Lung (tissue), 12 donors: ENCODE data around the gene AXIN2. TPM values are rescaled to one million over a fixed set of nuclear protein-coding genes. Genes with fewer than 3 reads are reported as not detected.

Experiments
- ATAC-seq: fragments of 200-7000 bp; cut with Tn5 transposase; one replicate; pipeline ENCODE4 v1.9.1; 2020; ENCODE audit warnings: moderate number of reproducible peaks; ENCODE audit not compliant: insufficient read depth, low FRiP score
- DNase-seq, 3 donors: peaks; one replicate each; pipeline ENCODE4 v3.0.0-alpha.2; 2013 to 2017
- H3K27ac ChIP-seq, 2 donors: one replicate each; pipeline ENCODE4 v1.5.1; 2013; ENCODE audit warnings: mild to moderate bottlenecking in 2 of 2, moderate library complexity in 2 of 2, control low read depth in 1 of 2, inconsistent platforms in 1 of 2, low read depth in 1 of 2, low read length in 1 of 2
- H3K27me3 ChIP-seq, 3 donors: one replicate each; pipeline ENCODE4 v1.5.1; 2013; ENCODE audit warnings: low read length in 2 of 3; ENCODE audit not compliant: control insufficient read depth in 3 of 3, insufficient read depth in 3 of 3
- H3K36me3 ChIP-seq, 4 donors: one replicate each; pipeline ENCODE4 v1.5.1; 2013; ENCODE audit warnings: low read length in 4 of 4, mild to moderate bottlenecking in 1 of 4, moderate library complexity in 1 of 4; ENCODE audit not compliant: control insufficient read depth in 4 of 4, insufficient read depth in 4 of 4
- H3K4me1 ChIP-seq, 5 donors: one replicate each; pipeline ENCODE4 v1.5.1; 2013; ENCODE audit warnings: low read length in 5 of 5, mild to moderate bottlenecking in 2 of 5, moderate library complexity in 1 of 5; ENCODE audit not compliant: control insufficient read depth in 5 of 5, insufficient read depth in 5 of 5
- H3K4me3 ChIP-seq: one replicate; pipeline ENCODE4 v1.5.1; 2013; ENCODE audit warnings: mild to moderate bottlenecking, control low read depth, moderate library complexity
- H3K9ac ChIP-seq, 2 donors: one replicate each; pipeline ENCODE4 v1.5.1; 2013; ENCODE audit warnings: low read length in 2 of 2, control low read depth in 1 of 2; ENCODE audit not compliant: insufficient read depth in 1 of 2
- H3K9me3 ChIP-seq, 4 donors: one replicate each; pipeline ENCODE4 v1.5.1; 2013; ENCODE audit warnings: low read length in 3 of 4, mild to moderate bottlenecking in 1 of 4, moderate library complexity in 1 of 4; ENCODE audit not compliant: control insufficient read depth in 4 of 4, insufficient read depth in 3 of 4
- WGBS, 2 donors: extraction: QIAGEN DNeasy Blood & Tissue Kit; methylation state at CpG; one replicate each; pipeline ENCODE4 v1.1.7; 2013; 5-methylcytosine and 5-hydroxymethylcytosine counted together
- polyA plus RNA-seq, 2 donors: library from polyadenylated mRNA; stranded (reverse); fragments of 200-250 nt; gene quantifications; one replicate each; pipeline ENCODE4 v1.2.1, GENCODE V29; 2013
- total RNA-seq, 2 donors: library from RNA; depleted of rRNA in 1 of 2; stranded (reverse); fragments of >200 nt in 1 of 2; gene quantifications; one replicate each; pipeline ENCODE4 v1.2.1, GENCODE V29; 2014 to 2021
- TF ChIP-seq, protein P1 (sequence below): IDR thresholded peaks from 2 replicates; pipeline ENCODE4 v1.5.1; 2012; ENCODE audit warnings: mild to moderate bottlenecking; ENCODE audit errors: control extremely low read depth, extremely low read depth
- donor health status: control.
- donor health status: control.
- donor health status: Bipolar disorder and iron deficiency.
- donor health status: healthy.
- donor health status: DM: yes; HTN: yes; CAD: no.

AXIN2 gene
- total and polyA plus RNA-seq, 4 donors: 13.0 to 127 (median 36.8) TPM

- WGBS, 2 donors: 44 to 47% methylated on average over 4 of the region's 4 CpGs
- Histone ChIP-seq H3K27me3 (no peaks in the 10 kb centered on the region), H3K4me3 (no peak overlapping the region), H3K9me3 (peaks cover 0 to 1% (median 0%) of the 10 kb centered on the region in 4 donors), H3K36me3 (no peaks in the 10 kb centered on the region), H3K27ac (no peak overlapping the region), H3K9ac (no peak overlapping the region), H3K4me1 (peaks cover 0 to 4% (median 0%) of the 10 kb centered on the region in 5 donors)
- no peak for DNase-seq
- ATAC-seq: no peak
- TF ChIP-seq, protein P1, sequence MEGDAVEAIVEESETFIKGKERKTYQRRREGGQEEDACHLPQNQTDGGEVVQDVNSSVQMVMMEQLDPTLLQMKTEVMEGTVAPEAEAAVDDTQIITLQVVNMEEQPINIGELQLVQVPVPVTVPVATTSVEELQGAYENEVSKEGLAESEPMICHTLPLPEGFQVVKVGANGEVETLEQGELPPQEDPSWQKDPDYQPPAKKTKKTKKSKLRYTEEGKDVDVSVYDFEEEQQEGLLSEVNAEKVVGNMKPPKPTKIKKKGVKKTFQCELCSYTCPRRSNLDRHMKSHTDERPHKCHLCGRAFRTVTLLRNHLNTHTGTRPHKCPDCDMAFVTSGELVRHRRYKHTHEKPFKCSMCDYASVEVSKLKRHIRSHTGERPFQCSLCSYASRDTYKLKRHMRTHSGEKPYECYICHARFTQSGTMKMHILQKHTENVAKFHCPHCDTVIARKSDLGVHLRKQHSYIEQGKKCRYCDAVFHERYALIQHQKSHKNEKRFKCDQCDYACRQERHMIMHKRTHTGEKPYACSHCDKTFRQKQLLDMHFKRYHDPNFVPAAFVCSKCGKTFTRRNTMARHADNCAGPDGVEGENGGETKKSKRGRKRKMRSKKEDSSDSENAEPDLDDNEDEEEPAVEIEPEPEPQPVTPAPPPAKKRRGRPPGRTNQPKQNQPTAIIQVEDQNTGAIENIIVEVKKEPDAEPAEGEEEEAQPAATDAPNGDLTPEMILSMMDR: no peak
Observed at GRCh38 chr17:65604070-65604469, 42.6 kb upstream of the AXIN2 start.

DNA sequence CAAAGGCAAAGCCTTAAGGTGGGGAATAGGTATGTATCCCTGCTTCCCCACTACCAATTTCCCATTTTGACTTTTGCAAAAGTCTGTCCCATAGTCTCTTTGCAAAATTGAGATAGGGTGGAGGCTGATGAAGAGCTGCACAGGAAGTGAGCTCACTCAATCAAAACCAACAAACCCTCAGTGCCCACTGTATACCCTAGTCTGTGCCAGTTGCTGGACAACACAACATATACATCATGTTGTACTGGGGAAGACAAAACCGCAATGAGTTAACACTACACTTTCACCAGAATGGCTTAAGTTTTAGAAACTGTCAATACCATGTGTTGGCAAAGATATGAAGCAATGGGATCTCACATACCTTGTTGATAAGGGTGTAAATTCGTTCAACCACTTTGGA is 40.4 kb upstream of the AXIN2 start:
- TF ChIP-seq, protein P1: no peak
- no peak for ATAC-seq
- no peak overlapping the region for H3K27ac ChIP-seq
- H3K4me1 ChIP-seq: peaks cover 0 to 2% (median 0%) of the 10 kb centered on the region in 5 donors
- WGBS, 2 donors: 87 to 89% methylated on average over 2 of the region's 2 CpGs
- no peaks in the 10 kb centered on the region for H3K36me3 ChIP-seq
- no peak overlapping the region for H3K4me3 ChIP-seq
- DNase-seq: no peak
- no peaks in the 10 kb centered on the region for H3K27me3 ChIP-seq
- no peaks in the 10 kb centered on the region for H3K9me3 ChIP-seq
- no peak overlapping the region for H3K9ac ChIP-seq

DNA sequence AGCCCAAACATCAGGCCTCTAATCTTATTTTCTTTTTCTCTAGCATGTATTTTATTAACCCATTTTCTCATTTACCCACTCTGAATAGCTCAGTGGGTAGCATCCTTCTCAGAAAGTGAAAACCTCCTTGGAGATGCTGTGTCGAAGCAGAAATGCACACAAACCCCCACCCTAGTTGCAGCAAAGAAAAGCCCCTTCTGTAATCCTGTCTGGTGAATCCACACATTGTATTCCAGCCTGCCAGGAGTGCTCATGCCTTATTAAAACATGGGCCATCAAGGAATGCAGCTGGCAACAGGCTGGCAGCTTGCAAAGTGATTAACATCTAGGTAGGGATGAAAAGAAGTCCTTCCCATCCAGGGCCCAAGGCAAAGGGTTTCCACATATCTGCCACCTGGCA is 39.7 kb upstream of the AXIN2 start:
- no peaks in the 10 kb centered on the region for H3K36me3 ChIP-seq
- no peak overlapping the region for H3K9ac ChIP-seq
- peaks cover 0 to 2% (median 0%) of the 10 kb centered on the region in 5 donors for H3K4me1 ChIP-seq
- ATAC-seq: no peak
- no peaks in the 10 kb centered on the region for H3K9me3 ChIP-seq
- 88 to 97% methylated on average over 1 of the region's 1 CpG for WGBS, 2 donors
- H3K27ac ChIP-seq: no peak overlapping the region
- H3K4me3 ChIP-seq: no peak overlapping the region
- no peaks in the 10 kb centered on the region for H3K27me3 ChIP-seq
- TF ChIP-seq, protein P1: no peak
- DNase-seq: no peak

DNA sequence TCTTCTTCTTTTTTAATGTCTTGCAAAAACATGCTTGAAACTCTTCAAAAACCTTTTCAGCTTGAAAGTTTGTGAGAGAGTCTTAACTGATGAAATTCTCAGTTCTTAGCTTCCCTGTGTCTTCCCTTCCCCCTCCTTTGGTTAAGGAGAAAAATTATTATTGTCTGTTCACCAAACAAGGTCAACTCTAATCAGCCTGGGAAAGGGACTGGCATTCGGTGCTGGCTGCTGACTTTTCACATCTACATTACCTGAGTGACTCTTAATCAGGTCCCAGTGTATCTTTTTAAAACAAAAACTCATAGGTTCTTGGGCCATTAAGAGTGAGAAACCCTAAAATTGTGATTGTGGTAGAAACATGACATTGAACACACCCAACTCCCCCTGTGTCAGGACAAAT is 39.1 kb upstream of the AXIN2 start:
- Histone ChIP-seq H3K27me3 (no peaks in the 10 kb centered on the region), H3K9me3 (no peaks in the 10 kb centered on the region), H3K4me3 (no peak overlapping the region), H3K4me1 (peaks cover 0 to 2% (median 0%) of the 10 kb centered on the region in 5 donors), H3K27ac (no peak overlapping the region), H3K9ac (no peak overlapping the region), H3K36me3 (no peaks in the 10 kb centered on the region)
- TF ChIP-seq, protein P1: no peak
- no peak for DNase-seq
- WGBS, 2 donors: 73 to 78% methylated on average over 1 of the region's 1 CpG
- no peak for ATAC-seq
